Brain microvascular endothelial cell (primary cell): ENCODE data around the gene ARID1A.
A peak's percentile ranks its signal among the peaks of the same experiment; 100 is the strongest.

Source experiments
- DNase-seq: peaks from one replicate; pipeline ENCODE4 v3.0.0-alpha.2; 2020
- H3K27ac ChIP-seq: fragments of 250-450 bp; sonication (Bioruptor Pico); 2 replicates; pipeline ENCODE4 v1.5.1; 2020; ENCODE audit warnings: mild to moderate bottlenecking, moderate library complexity
- H3K27me3 ChIP-seq: fragments of 250-450 bp; sonication (Bioruptor Pico); replicated peaks from 2 replicates; pipeline ENCODE4 v1.5.1; 2020; ENCODE audit warnings: mild to moderate bottlenecking
- H3K36me3 ChIP-seq: fragments of 250-450 bp; sonication (Bioruptor Pico); replicated peaks from 2 replicates; pipeline ENCODE4 v1.5.1; 2020; ENCODE audit warnings: mild to moderate bottlenecking
- H3K4me3 ChIP-seq: 2 replicates; pipeline ENCODE4 v1.5.1; 2011; ENCODE audit warnings: low read depth, mild to moderate bottlenecking, control low read depth, low read length, moderate library complexity
- in situ Hi-C: cut with HindIII; loops from 2 replicates; pipeline ENCODE4 v1.10.0; 2017; ENCODE audit warnings: low sequenced_read_pairs, low pct_ligation_motif_present
- TF ChIP-seq, protein P1 (sequence below): IDR thresholded peaks from 2 replicates; pipeline ENCODE4 v1.5.1; 2011; ENCODE audit warnings: low read depth, mild to moderate bottlenecking, moderate library complexity, low read length, control low read depth, inconsistent platforms; ENCODE audit errors: missing control alignments

The ARID1A gene

DNA sequence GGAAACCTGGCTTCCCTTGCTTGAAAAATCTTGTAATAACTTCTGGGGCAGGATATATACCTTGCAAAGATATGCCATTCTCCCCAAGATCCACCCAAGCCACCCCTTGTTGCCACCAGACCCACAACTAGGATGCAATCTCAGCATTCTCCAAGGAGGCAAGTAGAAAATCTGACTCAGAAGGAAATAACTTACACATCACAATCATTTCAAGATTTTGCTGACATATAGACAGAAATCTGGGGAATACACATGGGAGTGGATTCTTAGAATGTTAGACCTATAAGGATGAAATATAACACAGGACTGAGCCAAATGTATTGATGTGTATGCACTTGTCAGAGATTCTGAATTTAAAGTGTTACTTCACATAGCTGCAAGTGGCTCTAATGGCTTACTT, 115.9 kb downstream of the ARID1A start:
- Histone ChIP-seq H3K36me3 (no peaks in the 10 kb centered on the region), H3K27me3 (no peaks in the 10 kb centered on the region), H3K27ac (no peak overlapping the region), H3K4me3 (no peak overlapping the region)
- TF ChIP-seq, protein P1, sequence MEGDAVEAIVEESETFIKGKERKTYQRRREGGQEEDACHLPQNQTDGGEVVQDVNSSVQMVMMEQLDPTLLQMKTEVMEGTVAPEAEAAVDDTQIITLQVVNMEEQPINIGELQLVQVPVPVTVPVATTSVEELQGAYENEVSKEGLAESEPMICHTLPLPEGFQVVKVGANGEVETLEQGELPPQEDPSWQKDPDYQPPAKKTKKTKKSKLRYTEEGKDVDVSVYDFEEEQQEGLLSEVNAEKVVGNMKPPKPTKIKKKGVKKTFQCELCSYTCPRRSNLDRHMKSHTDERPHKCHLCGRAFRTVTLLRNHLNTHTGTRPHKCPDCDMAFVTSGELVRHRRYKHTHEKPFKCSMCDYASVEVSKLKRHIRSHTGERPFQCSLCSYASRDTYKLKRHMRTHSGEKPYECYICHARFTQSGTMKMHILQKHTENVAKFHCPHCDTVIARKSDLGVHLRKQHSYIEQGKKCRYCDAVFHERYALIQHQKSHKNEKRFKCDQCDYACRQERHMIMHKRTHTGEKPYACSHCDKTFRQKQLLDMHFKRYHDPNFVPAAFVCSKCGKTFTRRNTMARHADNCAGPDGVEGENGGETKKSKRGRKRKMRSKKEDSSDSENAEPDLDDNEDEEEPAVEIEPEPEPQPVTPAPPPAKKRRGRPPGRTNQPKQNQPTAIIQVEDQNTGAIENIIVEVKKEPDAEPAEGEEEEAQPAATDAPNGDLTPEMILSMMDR = no peak
- in situ Hi-C loops = no loop called here
- DNase-seq = no peak

DNA sequence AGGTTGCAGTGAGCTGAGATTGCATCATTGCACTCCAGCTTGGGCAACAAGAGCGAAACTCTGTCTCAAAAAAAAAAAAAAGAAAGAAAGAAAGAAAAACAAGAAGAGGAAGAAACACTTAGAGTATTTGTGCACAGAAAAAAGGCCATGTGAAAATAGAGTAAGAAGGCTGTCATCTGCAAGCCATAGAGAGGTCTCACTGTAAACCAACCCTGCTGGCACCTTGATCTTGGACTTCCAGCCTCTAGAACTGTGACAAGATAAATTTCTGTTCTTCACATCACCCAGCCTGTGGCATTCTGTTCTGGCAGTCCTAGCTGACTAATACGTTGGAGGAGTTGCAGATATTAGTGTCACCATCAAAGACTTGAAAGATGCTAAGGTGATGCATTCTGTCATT, 118.6 kb downstream of the ARID1A start:
- Histone ChIP-seq H3K27ac (no peak overlapping the region), H3K36me3 (no peaks in the 10 kb centered on the region), H3K4me3 (no peak overlapping the region), H3K27me3 (no peaks in the 10 kb centered on the region)
- no peak for DNase-seq
- TF ChIP-seq, protein P1 = no peak
- in situ Hi-C loops = no loop called here

DNA sequence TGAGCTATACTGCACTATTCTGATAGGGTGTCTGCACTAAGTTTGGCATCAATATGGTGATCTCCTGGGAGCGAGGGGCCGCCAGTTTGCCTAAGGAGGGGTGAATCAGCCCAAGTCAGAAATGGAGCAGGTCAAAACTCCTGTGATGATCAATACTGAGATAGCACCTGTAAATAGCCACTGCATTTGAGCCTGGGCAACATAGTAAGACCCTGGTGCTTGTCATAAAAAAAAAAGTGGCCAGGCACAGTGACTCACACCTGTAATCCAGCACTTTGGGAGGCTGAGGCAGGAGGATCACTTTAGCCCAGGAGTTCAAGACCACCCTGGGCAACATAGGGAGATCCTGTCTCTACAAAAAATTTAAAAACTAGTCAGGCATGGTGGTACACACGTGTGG, 119.1 kb downstream of the ARID1A start:
- Histone ChIP-seq H3K4me3 (no peak overlapping the region), H3K27me3 (no peaks in the 10 kb centered on the region), H3K36me3 (no peaks in the 10 kb centered on the region), H3K27ac (no peak overlapping the region)
- in situ Hi-C loops = no loop called here
- TF ChIP-seq, protein P1 = no peak
- DNase-seq = no peak

DNA sequence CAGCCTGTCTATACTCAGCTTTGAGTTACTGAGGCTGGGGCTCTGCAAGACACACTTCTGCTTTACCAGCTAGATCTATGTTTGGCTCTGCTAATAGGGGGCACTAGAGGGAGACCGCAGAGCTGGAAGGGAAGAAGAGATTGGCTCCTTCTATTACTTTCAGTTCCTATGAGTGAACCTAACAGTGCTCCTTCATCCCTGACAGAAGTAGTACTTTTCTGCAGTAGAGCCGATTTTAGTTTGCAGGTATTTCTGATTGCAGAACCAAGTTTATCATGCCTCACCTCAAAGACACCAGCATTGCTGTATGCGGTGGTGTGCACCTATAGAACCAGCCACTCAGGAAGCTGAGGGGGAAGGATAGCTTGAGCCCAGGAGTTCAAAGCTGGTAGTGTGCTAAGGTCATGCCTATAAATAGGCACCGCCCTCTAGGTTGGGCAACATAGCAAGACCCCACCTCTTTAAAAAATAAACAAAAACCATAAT, 125.0 kb downstream of the ARID1A start:
- H3K4me3 ChIP-seq = no peak overlapping the region
- TF ChIP-seq, protein P1 = peak; percentile 31
- DNase-seq = no peak
- in situ Hi-C loops = no loop called here
- H3K36me3 ChIP-seq = no peaks in the 10 kb centered on the region
- H3K27ac ChIP-seq = no peak overlapping the region
- H3K27me3 ChIP-seq = no peaks in the 10 kb centered on the region

DNA sequence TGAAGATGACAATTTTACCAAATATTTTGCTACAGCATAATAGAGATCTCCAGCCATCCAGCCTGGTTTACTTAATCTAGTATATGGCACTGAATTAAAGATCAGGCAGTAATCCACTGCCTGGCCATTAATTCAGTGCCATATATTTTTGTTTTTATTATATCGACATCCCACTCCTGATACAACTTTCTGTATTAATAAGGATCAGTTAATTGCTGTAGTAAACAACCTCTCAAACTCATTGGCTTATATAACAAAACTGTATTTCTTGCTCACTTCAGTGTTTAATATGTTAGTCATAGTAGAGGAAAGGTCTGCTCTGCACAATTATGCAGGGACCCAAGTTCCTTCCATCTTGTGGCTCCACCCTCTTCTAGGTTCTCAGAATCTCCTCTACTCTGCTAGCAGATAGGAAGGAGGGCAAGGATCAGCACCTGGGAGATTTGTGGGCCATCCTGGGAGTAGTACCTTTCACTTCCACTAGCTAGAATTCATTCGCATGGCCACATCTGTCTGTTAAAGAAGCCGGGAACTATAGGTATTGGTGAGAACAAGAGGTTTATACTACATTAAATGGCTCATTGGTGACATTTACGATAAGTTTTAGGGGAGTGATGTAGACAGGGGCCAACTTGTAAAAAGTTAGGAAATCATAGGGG, 127.1 kb downstream of the ARID1A start:
- in situ Hi-C loops = no loop called here
- Histone ChIP-seq H3K4me3 (no peak overlapping the region), H3K27ac (no peak overlapping the region), H3K36me3 (no peaks in the 10 kb centered on the region), H3K27me3 (no peaks in the 10 kb centered on the region)
- DNase-seq = no peak
- TF ChIP-seq, protein P1 = no peak

DNA sequence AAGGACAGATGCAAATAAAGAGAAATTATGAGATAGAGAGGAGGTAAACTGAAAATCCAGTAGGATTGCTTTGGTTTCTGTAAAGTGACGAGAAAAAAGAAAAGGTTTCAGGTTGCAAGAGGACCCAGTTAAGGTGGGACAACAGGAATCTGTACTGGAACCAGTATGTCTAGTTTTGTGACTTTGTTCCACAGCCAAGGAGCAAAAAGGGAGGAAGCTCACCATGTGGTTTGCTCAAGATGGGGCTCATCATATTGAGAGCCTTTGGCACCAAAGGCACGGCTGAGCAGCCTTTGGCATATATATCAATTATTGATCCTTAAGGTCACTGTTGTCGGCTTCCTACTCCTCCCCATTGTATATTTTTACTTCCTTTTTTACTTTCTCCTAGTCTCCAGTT, 128.9 kb downstream of the ARID1A start:
- no peak for DNase-seq
- Histone ChIP-seq H3K27ac (no peak overlapping the region), H3K36me3 (no peaks in the 10 kb centered on the region), H3K4me3 (no peak overlapping the region), H3K27me3 (no peaks in the 10 kb centered on the region)
- TF ChIP-seq, protein P1 = no peak
- in situ Hi-C loops = no loop called here
